ENCODE measurements around the gene THBS2. TPM values are rescaled to one million over a fixed set of nuclear protein-coding genes. Genes with fewer than 3 reads are reported as not detected.

The THBS2 gene
- total RNA-seq, 1 donor from 2014 or later, result 50.0 TPM

GRCh38 chr6:169229615-169230321 lies 23.9 kb downstream of the THBS2 start:
- ATAC-seq, result no peak

DNA sequence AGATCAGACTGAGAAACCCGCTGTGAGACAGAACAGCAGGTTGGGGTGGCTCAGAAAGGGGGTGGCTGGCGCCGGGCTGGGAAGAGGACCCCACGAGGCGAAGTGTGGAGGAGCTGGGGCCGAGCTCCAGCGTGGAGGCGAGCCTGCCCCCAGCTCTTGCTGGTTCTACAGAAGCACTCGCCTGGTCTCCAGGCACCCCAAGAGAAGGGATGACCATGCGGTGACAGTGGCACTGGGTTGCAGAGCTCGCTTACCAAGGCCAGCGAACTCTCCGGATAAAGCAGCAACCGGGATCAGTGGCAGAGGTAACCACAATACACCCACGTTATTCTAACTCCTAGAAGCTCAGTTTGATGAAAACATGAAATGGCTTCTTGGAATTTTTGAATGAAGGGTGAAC lies 26.5 kb downstream of the THBS2 start:
- no peak for ATAC-seq

DNA sequence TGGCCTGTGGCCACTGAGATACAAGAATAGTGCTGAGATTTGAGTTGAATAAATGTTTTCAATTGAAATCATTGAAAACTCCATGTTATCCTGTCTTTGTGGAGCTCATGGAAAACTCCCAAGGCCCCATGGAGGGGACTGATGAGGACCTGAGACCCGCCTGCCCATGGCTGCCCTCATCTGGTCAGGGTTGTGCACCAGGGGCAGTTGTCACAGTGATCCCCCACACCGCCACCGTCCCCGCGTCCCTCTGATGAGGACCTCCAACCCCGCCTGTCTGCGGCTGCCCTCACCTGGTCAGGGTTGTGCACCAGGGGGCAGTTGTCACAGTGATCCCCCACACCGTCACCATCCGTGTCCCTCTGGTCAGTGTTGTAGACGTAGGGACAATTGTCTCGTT lies 27.8 kb downstream of the THBS2 start:
- no peak for ATAC-seq

DNA sequence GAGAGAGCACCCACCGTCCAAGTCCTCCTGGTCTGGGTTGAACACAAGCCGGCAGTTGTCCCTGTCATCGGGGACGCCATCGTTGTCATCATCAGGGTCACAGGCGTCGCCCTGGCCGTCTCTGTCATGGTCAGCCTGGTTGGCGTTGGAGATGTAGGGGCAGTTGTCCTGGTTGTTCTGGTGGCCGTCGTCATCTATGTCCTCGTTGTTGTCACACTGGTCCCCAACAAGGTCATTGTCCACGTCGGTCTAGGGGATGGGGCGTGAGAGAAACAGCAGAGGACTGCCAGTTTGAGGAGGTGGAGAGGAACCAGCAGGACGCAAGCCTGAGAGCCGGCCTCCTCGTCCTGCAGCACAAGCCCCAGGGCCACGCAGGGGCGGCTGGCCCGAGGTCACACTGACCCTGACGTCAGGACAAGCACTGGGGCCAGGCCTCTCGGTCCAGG lies 28.5 kb downstream of the THBS2 start:
- no peak for ATAC-seq

DNA sequence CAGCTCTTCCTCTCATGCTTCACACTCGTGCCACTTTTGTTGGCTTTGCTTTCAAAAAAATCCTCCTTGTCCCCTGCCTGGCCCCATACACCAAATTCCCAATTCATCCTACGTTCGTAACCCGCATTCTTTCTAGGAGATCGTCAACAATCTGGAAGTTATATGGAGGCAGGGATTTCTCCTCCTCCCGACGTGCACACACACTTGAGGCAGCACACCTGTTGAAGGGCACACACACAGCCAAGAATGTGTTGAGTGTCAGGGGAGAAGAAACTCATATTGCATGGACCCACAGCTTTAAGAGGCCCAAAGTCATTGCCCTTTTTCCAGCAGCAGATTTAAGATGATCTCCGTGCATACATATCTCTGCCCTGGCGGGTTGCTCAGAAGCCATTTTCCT lies 28.9 kb downstream of the THBS2 start:
- no peak for ATAC-seq

DNA sequence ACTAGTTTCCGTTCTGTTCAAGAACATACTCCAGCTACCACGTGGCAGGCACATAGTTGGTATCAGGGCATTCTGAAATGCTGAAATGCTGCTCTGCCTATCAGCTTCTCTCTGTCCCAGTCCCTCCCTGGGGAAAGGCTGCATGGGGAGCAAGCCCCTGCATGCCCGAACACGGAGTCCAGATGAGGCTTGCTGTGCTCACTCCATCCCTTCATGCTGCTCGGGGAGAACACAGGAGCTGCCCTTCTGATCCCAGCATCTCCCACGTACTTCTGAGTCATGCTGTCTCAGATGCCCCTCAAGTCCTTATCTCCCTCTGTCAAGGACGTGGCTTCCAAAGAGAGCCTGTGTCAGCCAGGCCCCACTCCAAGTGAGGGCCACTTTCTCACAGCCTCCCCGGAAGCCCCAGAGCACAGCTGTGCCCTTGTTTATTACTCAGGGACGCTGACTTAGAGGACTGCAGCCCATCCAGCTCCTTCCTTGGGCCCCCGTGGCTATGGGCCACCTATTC lies 29.4 kb downstream of the THBS2 start:
- ATAC-seq, result peak; percentile 87

DNA sequence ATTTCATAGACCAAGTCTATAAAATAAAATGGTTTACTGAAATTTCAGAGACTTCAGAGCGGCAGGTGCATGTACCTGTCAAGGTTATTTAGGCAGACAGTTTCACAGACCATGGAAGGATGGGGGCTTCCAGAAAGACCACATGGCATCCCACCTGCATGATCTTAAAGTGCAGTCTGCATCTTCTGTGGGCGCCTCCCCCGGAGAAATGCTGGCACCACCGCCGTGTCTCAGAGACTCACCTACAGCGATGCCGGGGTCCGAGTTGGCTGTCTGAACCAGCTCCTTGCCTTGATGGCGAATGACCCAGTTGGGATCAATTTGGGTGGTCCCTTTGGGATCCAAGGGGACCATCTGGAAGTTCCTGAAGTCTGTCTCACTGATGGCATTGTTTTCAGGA lies 30.6 kb downstream of the THBS2 start:
- no peak for ATAC-seq

- no peak for ATAC-seq
Measured at GRCh38 chr6:169222126-169222525, 31.5 kb downstream of the THBS2 start.

DNA sequence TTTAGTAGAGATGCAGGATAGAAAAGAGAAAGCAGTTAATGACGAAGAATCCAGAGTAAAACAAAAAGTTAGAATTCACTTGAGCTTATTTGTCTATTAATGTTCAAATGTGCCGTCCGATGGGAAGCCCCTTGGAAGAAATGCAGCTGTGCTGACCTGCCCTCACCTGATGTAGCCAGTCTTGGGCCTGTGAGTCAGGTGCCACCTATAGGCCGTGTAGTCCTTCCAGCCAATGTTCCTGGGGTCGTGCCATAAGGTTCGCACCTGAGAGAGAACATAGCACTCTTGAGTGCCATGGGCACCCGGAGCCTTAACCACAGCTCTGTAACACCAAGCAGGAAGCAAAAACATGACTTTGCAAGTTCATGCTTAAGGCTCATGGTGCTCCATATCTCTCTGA lies 32.4 kb downstream of the THBS2 start:
- no peak for ATAC-seq

DNA sequence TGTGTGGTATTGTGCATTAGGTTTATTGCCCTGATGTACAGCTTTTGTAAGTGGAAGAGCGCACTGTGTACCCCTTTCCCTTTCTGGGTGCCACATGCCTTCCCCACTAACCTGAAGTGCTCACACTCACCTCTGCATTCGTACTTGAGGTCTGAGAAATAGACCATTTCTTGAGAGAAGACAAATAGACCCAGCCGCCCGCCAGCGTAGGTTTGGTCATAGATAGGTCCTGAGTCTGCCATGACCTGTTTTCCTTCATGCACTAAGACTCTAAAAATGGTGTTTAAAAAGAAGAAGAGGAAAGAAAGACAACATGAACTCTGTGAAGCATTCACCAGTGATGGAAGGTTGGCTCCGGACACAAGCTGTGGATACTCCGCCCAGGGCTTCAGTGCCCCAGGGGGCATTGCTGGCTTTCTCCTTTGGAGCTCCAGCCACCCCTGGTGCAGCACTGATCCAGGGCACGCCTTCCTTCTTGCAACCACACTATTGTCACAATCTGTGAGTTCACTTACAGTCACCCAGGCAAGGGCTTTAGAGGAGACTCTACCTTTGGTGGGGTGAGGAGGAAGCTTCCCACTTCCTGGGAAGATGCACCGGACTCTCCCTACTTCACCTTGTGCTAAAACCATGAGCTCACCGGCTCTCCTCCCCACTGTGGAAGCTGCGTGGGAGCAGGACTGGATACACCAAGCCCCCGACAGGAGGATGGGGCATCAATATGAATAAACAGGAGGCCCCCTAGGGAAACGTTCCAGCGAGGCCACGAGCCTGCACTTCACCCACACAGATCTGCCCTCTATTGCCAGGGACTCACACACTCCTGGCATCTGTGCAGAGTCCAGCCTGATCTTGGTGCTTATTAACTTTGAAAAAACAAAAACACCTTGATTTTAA lies 33.3 kb downstream of the THBS2 start:
- ATAC-seq, result no peak

DNA sequence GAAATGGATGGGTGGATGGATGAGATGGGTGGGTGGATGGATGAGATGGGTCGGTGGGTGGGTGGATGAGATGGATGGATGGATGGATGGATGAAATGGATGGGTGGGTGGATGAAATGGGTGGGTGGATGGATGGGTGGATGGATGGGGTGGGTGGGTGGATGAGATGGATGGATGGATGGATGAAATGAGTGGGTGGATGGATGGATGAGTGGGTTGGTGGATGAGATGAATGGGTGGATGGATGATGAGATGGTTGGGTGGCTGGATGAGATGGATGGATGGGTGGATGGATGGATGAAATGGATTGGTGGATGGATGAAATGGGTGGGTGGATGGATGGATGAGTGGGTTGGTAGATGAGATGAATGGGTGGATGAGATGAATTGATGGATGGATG lies 35.7 kb downstream of the THBS2 start:
- ATAC-seq, result no peak

DNA sequence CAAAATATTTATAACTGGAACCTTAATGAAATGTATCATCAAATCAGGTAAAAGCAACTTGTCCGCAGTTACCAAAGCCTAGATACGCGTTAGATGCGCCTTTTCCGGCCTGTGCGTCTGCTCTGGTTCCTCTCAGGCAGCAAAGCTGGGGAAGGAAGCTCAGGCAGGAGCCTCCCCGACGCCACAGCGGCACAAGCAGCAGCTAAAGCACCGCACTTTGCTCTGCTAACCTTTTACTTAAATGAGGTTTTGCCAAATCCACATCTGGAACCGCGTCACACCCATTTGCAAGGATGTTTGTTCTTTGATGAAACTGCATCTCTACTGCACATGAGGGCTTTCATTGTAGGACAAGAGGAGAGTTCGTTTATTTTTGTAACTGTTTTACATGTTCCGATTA lies 36.8 kb downstream of the THBS2 start:
- ATAC-seq, result no peak

DNA sequence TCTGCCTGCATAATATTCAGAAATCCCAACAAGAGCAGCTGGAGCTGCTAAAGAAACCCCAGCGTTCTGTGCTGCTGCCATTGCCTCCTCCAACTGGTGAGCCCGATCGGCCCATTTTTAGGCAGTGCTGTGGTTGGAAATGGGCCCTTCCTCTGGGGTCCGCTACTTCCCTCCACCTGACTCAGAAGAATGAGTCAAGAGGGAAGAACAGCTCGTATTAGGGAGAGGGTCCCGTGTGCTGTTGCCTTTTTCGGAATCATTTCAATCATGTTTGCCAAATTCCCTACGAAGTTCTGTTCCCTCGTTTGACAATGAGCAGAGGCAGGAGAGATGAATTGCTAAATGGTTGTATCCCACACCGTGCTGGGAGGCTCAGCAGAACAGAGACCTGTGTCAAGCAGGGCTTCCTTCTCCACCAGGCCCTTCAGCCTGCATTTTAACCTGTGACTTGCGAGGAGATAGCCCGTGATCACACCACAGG lies 38.4 kb downstream of the THBS2 start:
- ATAC-seq, result no peak

DNA sequence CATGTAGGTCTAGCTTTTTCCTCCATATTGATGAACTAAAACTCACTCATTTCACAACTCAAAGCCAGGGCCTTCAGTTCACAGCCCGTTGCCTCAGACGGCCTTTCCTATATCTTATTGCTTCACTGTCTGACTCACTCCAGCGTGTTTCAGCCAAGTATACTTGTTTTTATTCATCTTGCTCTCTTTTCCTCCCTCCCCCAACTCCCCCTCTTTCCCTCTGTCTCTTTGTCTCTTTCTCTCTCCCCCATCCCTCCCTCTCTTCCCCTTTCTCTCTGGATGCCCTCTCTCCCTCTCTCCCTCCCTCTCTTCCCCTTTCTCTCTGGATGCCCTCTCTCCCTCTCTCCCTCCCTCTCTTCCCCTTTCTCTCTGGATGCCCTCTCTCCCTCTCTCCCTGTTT lies 38.9 kb downstream of the THBS2 start:
- peak; percentile 71 for ATAC-seq

DNA sequence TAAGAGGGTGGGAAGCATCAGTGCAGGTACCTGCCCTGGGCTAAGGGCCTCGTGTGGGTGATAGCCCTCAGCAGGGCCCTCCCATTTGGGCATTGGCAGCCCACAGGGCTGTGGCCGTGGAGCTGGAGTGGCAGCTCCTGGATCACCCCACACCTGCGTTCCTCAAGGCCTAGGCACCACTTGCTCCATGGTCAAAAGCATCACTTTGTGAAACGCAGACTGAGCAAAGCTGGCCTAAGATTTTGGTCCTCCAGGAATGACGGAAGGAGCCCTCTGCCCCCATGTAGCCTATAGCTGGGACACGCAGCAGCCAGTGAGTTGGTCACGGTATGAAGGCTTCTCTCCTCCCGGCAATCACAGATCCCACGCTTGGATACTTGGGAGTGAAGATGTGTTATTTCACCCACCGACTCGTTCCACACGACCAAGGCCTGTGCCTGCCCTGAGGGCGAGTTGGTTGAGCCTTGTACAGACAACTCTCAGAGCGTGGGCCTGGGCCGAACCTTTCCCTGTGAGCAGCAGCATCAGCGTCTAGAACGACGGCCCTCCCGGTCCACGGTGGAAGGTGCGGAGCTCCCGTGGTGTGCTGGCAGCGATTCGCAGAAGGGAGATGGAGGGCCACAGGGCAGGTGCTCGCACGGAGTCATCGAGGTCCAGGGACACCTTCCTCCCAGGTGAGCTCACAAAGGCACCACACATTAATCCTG lies 39.7 kb downstream of the THBS2 start:
- ATAC-seq, result peak; percentile 21

GRCh38 chr6:169212897-169213813 lies 40.5 kb downstream of the THBS2 start:
- peak; percentile 98 for ATAC-seq

DNA sequence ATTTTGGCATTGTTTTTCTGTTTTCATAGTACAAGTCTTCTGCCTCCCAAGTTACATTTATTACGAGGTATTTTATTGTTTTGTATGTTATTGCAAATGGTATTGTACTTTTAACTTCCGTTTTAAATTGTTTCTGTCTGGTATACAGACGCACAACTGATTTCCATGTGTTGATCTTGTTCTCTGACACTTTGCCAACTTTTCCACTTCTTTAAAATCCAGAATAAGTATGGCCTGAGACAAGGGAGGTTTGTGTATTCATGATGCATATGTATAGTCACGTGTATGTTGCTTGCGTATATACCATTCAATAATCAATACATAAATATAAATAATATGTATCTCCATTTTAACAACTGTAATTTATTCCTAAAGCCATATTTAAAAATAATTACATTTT lies 41.2 kb downstream of the THBS2 start:
- no peak for ATAC-seq

- ATAC-seq, result no peak
Measured at GRCh38 chr6:169211881-169212280, 41.8 kb downstream of the THBS2 start.

GRCh38 chr6:169210611-169211010 lies 43.0 kb downstream of the THBS2 start:
- ATAC-seq, result no peak

GRCh38 chr6:169208011-169208410 lies 45.6 kb downstream of the THBS2 start:
- no peak for ATAC-seq

DNA sequence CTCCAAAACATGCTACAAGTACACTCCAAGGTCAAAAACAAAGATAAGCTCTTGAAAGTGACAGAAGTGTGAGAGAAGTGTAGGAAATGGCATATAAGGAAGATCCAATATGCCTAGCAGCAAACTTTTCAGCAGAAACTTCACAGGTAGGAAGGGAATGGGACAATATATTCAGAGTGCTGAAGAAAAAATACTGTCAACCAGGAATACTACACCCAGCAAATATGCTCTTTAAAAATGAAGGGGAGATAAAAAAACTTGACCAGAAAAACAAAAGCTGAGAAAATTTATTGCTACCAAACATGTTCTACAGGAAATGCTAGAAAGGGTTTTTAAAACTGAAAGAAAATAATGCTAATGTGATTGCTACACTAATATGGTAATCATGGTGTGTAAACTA lies 46.2 kb downstream of the THBS2 start:
- ATAC-seq, result no peak

Data from esophagus mucosa (tissue), 1 donor.